Measurements from ENCODE around the gene MAP1LC3B2. TPM values are rescaled to one million over a fixed set of nuclear protein-coding genes. Genes with fewer than 3 reads are reported as not detected.

Gene MAP1LC3B2
- total RNA-seq, 1 donor from 2014 or later, result not detected

GRCh38 chr12:116595672-116596071 lies 36.5 kb downstream of the MAP1LC3B2 start:
- DNase-seq, result no peak

DNA sequence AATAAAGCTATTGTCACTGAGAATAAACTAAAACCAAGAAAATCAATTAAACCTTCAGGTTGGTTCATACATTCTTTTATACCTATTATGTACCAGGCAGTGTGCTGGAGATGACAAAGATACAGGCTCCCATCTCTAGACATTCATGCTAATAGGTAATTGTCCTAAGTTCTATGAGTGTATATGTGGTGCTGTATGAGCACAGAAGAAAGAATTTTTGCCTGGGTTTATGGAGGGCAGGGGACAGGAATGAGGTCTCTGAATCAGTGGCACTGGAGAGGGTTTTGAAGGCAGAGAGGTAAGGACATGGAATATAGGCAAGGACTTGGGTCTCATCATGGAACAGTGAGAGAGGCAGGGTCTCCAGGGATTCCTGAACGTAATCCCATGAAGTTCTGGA lies 38.7 kb downstream of the MAP1LC3B2 start:
- no peak for DNase-seq

GRCh38 chr12:116598311-116599284 lies 39.4 kb downstream of the MAP1LC3B2 start:
- peak; percentile 56 for DNase-seq

GRCh38 chr12:116599285-116600136 lies 40.3 kb downstream of the MAP1LC3B2 start:
- DNase-seq, result peak; percentile 91

DNA sequence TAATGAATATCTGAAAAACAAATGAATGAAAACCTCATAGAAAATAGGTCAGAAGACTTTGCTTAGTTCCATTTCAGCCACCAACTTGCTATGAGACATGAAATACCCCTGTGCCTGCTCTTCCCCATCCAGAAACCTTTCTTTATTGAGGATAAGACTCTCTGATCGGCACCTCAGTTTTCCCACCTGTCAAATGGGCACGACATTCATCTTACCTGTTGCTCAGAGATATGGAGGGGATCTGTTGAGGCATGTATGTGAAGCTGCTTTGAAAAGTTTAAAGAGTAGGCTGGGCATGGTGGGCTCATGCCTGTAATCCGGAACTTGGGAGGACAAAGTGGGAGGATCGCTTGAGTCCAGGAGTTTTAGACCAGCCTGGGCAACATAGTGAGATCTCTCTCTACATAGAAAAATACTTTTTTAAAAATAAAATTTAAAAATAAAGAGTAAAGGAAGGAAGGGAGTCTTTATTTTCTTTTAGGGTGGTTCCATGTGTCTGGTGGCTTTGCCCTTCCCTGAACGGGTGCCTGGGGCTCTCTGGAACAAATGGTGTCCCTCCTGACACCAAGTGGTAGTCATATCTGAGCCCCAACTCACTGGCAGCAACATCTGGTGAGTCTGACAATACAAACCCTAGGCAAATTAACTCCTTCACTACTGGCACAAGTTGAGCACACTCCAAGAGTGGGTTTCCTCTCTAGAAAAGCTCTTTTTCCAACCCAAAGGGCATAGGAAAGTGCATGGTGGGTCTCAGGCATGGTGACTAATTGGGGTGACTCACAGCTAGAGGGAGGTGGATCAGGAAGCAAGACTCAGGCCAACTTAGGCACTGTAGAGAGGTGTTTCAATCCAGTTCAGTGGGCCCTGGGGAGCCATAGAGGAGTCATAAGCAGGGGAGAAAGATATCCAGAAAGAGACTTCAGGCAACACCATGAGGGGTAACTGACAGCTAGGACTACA lies 42.1 kb downstream of the MAP1LC3B2 start:
- DNase-seq, result peak; percentile 30

GRCh38 chr12:116601933-116602810 lies 43.0 kb downstream of the MAP1LC3B2 start:
- no peak for DNase-seq

DNA sequence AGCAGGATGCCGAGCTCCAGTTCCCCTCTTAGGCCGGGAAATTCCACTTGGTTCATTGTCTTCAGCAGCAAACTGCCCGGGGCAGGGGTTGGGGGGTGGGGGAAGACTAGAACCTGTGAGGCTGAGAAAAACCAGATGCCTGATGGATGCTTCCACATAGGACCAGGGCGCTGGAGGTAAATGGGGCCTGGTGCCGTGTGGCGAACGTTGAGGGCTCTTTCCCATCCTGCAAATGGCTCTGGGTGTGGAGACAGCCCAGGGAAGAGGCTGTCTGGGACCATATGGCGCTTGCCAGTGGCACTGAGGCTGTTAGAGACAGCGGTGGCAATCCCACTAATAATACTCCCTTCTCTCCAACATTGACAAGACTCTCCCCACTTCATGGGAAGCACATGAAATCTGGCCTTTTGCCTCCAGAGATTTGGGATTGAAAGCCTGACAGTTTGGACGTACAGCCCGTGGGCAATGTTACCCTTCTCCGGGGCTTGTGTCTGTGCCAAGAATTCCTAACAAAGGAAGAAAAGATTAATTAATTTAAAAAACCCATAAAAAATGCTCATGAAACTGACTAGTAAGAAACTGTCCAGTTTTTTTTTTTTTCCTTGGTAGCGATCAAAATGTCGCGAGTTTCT lies 44.5 kb downstream of the MAP1LC3B2 start:
- DNase-seq, result no peak

GRCh38 chr12:116604178-116604895 lies 45.2 kb downstream of the MAP1LC3B2 start:
- DNase-seq, result peak; percentile 51

GRCh38 chr12:116604951-116605641 lies 45.9 kb downstream of the MAP1LC3B2 start:
- peak; percentile 52 for DNase-seq

DNA sequence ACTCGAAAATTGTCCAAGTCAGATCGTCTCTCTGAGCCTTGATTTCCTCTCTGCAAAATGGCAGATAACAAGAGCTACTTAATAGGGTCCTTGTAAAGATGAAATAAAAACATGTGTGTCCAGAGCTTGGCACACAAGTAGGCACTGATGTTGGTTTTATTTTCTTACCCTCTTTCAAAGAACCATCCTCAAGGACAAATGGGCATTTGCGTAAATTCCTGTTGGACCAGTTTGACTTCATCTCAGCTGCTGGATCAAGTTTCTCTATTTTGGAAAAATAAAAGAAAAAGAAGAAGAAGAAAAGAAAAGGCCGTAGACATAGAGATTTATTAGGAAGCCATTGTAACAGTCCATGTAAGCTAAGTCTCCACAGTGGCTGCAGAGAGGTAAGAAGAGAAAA lies 47.2 kb downstream of the MAP1LC3B2 start:
- no peak for DNase-seq

GRCh38 chr12:116607039-116607438 lies 47.9 kb downstream of the MAP1LC3B2 start:
- DNase-seq, result no peak

- DNase-seq, result peak; percentile 32
Measured at GRCh38 chr12:116609319-116610114, 50.3 kb downstream of the MAP1LC3B2 start.

DNA sequence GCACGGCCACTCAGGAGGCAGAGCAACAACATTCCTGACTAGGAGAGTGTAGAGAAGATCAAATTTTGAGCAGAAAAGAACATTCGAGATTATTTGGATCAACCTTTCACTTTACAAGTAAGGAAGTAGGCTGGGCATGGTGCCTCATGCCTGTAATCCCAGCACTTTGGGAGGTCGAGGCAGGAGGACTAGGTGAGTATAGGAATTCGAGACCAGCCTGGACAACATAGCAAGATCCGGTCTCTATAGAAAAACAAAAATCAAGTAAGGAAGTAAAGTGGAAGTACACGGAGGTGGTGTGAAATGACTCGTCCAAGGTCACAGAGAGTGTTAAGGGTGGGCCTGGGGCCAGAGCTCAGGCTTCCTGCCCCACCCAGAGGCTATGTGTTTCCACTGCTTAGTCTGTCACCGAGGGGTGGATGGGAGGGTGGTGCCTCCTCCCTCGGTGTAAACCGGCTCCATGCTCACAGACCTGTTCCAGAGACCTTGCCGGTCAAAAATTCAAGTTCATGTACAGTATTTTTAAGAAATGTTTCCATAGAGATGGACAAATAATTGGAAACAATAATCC lies 51.9 kb downstream of the MAP1LC3B2 start:
- DNase-seq, result no peak

DNA sequence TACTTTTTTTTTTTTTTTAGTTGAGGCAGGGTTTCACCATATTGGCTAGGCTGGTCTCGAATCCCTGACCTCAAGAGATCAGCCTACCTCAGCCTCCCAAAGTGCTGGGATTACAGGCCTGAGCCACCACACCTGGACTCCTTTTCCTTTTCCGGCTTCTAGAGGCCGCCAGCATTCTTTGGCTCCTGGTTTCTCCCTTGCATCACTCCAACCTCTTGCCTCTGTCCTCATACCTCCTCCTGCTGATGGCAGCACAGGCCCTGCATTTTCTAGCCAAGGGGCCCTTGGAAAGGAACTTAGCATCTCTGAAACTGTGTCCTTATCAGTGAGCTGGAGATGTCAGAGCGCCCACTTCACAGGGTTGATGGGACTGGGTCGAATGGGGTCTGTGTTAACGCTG lies 53.3 kb downstream of the MAP1LC3B2 start:
- DNase-seq, result no peak

DNA sequence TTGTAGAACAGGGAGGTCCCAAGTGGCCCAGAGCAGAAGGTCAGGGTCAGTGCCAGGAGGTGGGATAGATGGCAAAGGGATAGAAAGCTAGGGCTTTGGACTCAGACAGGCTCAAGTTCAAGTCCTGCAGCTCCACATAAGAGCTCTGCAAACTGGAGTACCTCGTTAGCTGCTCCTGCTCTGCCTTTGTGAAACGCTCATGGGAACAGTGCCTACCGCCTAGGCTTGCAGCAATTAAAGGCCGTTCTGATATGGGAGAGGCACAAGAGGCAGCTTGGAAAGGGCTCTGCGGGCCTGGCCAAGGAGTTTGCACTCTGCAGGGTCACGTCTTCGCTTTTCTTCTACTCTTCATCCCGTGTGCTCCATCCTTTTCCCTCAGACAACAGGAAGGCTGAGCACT lies 54.1 kb downstream of the MAP1LC3B2 start:
- DNase-seq, result no peak

DNA sequence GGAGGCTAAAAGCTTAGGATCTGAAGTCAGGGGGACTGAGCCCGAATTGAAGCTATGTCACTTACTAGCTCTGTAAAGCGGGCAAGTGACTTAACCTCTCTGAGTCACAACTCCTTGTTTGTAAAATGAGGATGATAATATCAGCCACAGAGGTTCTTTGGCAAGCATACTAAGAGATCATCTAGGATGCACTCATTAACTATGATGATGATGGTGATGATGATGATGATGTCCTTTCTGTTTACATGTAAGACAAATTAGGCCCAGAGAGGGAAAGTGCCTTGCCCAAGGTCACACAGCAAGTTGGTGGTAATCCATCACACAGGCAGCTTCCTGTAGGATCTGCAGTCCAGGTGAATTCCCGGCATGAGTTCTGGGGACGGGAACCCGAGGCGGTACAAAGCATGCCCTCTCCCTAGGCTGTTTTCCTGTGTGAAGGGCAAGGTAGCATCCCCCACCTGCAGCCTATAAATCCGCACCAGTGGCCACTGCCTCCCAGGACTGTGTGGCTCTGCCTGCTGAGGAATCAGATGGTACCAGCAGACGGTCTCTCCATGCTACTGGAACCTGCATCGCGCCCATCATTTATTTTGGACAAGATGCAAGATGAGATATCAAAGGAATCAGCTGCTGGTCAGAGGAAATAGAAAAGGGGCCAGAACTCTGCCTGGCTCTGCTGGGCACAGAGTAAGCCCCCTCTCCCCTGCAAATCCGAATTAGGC lies 55.2 kb downstream of the MAP1LC3B2 start:
- DNase-seq, result no peak

Measured in tongue (tissue), 2 donors.